Motor neuron (in vitro differentiated cells): ENCODE measurements around the gene OR1S1. TPM values are rescaled to one million over a fixed set of nuclear protein-coding genes. Genes with fewer than 3 reads are reported as not detected.
A peak's percentile ranks its signal among the peaks of the same experiment; 100 is the strongest.

ENCODE experiments used
- ATAC-seq, 8 experiments: fragments of 200-7000 bp; cut with Tn5 transposase; replicated peaks in 6 of 8; 2 replicates each; pipeline ENCODE4 v1.8.0; 2021; ENCODE audit warnings: mild to moderate bottlenecking in 8 of 8, moderate library complexity in 8 of 8
- H3K27ac ChIP-seq, 2 donors: fragments of 250-450 bp; sonication (Bioruptor Pico); 2 replicates each; pipeline ENCODE4 v1.9.0; 2021; ENCODE audit warnings: antibody characterized with exemption in 2 of 2, mild to moderate bottlenecking in 2 of 2, moderate library complexity in 1 of 2
- H3K4me1 ChIP-seq, 2 donors: fragments of 250-450 bp; sonication (Bioruptor Pico); replicated peaks in 1 of 2; 2 replicates each; pipeline ENCODE4 v1.6.1; 2021; ENCODE audit warnings: antibody characterized with exemption in 2 of 2, mild to moderate bottlenecking in 2 of 2, moderate library complexity in 1 of 2
- H3K4me3 ChIP-seq, 5 donors: fragments of 250-450 bp; sonication (Bioruptor Pico); 2 replicates each; pipeline ENCODE4 v1.9.0; 2021; ENCODE audit warnings: antibody characterized with exemption in 5 of 5, mild to moderate bottlenecking in 5 of 5, moderate library complexity in 4 of 5
- WGBS, 10 experiments: fragments of 450-650 bp; shearing (Covaris generic); methylation state at CpG; one replicate each; pipeline ENCODE4 v1.0.0; 2022; 5-methylcytosine and 5-hydroxymethylcytosine counted together
- in situ Hi-C, 9 experiments: fragments of 400-800 bp; cut with MboI; loops; one replicate each; pipeline ENCODE4 v1.15.0; 2021; ENCODE audit warnings: low sequenced_read_pairs in 9 of 9, low pct_unique_long_range_greater_than_20kb in 2 of 9; ENCODE audit not compliant: unreplicated experiment in 9 of 9
- total RNA-seq, 8 experiments: library from RNA; unstranded; fragments of 300-600 nt; gene quantifications; 2 replicates each; pipeline versions ENCODE4 v1.2.3 to v1.2.4, GENCODE V29; 2022

The OR1S1 gene
- total RNA-seq, 8 experiments from 2014 or later, result 0.71 TPM; not detected in 7

DNA sequence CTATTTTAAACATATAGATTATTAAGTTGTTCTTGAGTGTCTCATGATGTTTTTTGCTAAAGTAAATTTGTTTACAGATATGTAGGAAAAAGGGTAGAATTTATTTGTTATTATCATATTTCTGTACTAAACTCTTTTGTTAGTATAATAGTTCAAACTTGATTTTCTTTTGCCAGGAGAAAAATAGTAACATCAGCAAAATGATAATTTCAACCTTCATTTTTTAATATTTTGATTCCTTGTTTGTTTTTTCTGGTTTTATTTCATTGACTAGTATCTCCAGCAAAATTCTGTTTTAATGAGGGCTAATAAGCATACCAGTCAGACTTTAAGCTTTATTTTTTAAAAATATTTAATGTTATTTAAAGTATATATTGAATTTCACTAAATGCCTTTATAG is 4.0 kb downstream of the OR1S1 start:
- H3K4me1 ChIP-seq, result peaks cover 2 to 3% of the 10 kb centered on the region in 2 donors
- in situ Hi-C loops, result no loop called here
- ATAC-seq, result no peak
- no peak overlapping the region for H3K27ac ChIP-seq
- H3K4me3 ChIP-seq, result no peak overlapping the region

DNA sequence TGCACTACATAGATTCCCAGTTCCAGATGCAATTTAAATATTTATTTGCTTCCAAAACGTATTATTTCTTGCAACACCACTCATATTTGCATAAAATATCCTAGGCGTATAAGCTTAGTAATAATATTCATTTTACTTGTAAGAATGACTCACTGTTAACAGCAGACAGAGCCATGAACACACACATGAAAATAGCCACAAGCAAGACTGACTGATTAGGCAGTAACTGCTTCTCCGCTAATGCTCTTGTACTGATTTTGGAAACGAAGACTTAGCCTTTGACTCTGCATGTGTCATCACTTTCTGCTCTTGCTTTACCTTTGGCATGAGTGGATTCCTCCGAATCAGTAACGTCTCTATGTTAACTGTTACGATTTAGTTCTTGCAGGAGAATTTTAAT is 10.2 kb downstream of the OR1S1 start:
- Histone ChIP-seq H3K4me1 (peaks cover 2 to 3% of the 10 kb centered on the region in 2 donors), H3K27ac (no peak overlapping the region), H3K4me3 (no peak overlapping the region)
- ATAC-seq, result peak in 4 of 8 experiments; percentile 76 to 100 (median 99)
- in situ Hi-C loops, result no loop called here
- 0 to 89% (median 70%) methylated on average over 3 to 7 of the region's 7 CpGs for WGBS, 10 experiments

DNA sequence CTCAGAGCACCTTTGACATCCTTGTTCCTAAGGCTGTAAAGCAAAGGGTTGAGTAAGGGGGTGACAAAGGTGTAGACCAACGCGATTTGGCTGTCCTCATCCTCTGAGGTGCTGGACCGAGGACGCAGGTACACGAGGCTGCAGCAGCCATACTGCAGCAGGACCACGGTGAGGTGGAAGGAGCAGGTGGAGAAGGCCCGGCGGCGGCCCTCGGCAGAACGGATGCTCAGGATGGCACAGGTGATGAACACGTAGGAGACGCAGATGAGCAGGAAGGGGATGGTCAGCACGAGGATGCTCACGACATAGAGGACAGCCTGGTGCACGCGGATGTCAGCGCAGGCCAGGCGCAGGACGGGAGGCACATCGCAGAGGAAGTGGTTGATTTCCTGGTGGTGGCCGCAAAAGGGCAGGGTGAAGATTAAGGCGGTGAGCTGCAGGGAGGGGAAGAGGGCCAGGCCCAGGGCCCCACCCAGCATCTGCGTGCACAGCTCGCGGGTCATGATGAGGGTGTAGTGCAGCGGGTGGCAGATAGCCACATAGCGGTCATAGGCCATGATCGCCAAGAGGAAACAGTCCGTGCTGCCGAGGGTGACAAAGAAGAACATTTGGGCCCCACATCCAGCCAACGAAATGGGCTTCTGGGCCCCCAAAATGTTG is 15.6 kb downstream of the OR1S1 start:
- Histone ChIP-seq H3K27ac (no peak overlapping the region), H3K4me3 (no peak overlapping the region), H3K4me1 (no peaks in the 10 kb centered on the region)
- 55 to 98% (median 91%) methylated on average over 4 to 19 of the region's 32 CpGs; no CpG with 5 or more reads in 1 of the 10 experiments for WGBS, 10 experiments
- ATAC-seq, result no peak
- in situ Hi-C loops, result no loop called here

DNA sequence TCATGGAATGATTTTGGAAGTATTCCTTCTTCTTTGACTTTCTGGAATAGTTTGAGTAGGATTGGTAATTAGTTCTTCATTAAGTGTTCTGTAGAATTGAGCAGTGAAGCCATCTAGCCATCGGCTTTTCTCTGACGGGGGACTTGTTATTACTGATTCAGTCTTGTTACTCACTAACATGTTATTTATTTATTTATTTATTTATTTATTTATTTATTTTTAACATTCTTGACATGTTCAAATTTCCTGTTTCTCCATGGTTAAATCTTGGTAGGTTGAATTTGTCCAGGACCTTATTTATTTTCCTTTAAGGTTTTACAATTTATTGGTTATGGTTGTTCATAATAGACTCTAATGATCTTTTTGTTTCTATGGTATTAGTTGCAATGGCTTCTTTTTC is 31.4 kb downstream of the OR1S1 start:
- H3K4me1 ChIP-seq, result no peaks in the 10 kb centered on the region
- in situ Hi-C loops, result no loop called here

DNA sequence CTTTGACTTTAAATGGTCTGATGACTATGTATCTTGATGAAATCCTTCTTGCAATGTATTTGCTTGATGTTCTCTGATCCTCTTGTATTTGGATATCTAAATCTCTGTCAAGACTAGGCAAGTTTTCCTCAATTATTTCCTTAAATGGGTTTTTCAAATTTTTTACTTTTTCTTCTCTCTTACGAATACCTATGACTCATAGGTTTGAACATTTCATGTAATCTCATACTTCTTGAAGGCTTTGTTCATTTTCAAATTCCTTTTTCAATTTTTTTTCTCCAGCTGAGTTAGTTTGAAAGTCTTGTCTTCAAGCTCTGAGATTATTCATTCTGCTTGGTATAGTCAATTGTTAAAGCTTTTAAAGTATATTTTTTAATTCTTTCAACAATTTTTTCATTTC is 42.4 kb downstream of the OR1S1 start:
- H3K4me1 ChIP-seq, result no peaks in the 10 kb centered on the region
- no peak for ATAC-seq
- 0 to 86% (median 50%) methylated on average over 1 of the region's 1 CpG for WGBS, 10 experiments
- in situ Hi-C loops, result no loop called here
- H3K27ac ChIP-seq, result no peak overlapping the region
- no peak overlapping the region for H3K4me3 ChIP-seq

More for the DNA sequence above, 31.4 kb downstream of the OR1S1 start:
- H3K4me3 ChIP-seq, result no peak overlapping the region
- no peak for ATAC-seq
- WGBS, 10 experiments, result 40 to 100% (median 90%) methylated on average over 1 to 2 of the region's 2 CpGs
- no peak overlapping the region for H3K27ac ChIP-seq

DNA sequence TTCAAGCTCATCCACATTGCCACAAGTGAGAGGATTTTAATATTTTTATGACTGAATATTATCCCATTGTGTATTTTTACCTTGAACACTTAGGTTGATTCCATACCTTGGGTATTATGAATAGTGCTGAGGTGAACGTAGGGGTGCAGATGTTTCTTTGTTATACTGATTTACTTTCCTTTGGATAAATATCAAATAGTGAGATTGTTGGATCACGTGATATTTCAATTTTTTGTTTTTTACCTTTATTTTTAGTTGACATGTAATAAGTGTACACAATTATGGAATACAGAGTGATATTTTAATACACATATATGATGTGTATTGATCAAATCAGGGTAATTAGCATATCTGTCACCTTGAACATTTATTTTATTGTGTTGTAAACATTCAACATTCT is 47.5 kb downstream of the OR1S1 start:
- in situ Hi-C loops, result no loop called here
- WGBS, 10 experiments, result 0 to 86% (median 77%) methylated on average over 1 to 2 of the region's 2 CpGs; no CpG with 5 or more reads in 1 of the 10 experiments
- H3K27ac ChIP-seq, result no peak overlapping the region
- ATAC-seq, result no peak
- no peaks in the 10 kb centered on the region for H3K4me1 ChIP-seq
- H3K4me3 ChIP-seq, result no peak overlapping the region

Other genes with a start within 250 kb of the OR1S1 start
- gene OR9Q1, start 188.8 kb upstream of the OR1S1 start, total RNA-seq, result under 1 TPM in 2 of 8 experiments, not detected in 6; 0.09 to 0.33 TPM
- under 1 TPM in 1 of 8 experiments, not detected in 7; 0.38 TPM for gene OR6Q1, start 181.8 kb upstream of the OR1S1 start, total RNA-seq
- gene OR9I1, start 87.2 kb upstream of the OR1S1 start, total RNA-seq, result under 1 TPM in 4 of 8 experiments, not detected in 4; 0.14 to 0.71 (median 0.28) TPM
- under 1 TPM in 2 of 8 experiments, not detected in 6; 0.14 to 0.19 TPM for gene OR9Q2, start 23.6 kb upstream of the OR1S1 start, total RNA-seq
- under 1 TPM in 2 of 8 experiments, not detected in 6; 0.37 to 0.66 TPM for gene OR1S2, start 8.6 kb upstream of the OR1S1 start, total RNA-seq
- gene OR10Q1, start 16.2 kb downstream of the OR1S1 start, total RNA-seq, result 1 to 10 TPM in 1 of 8 experiments, not detected in 7; 1.1 TPM
- under 1 TPM in 1 of 8 experiments, not detected in 7; 0.28 TPM for gene OR10W1, start 55.5 kb downstream of the OR1S1 start, total RNA-seq
- under 1 TPM in 1 of 8 experiments, not detected in 7; 0.52 TPM for gene OR5B17, start 146.3 kb downstream of the OR1S1 start, total RNA-seq
- not detected for gene OR5B3, start 194.2 kb downstream of the OR1S1 start, total RNA-seq
- gene OR5B2, start 215.4 kb downstream of the OR1S1 start, total RNA-seq, result under 1 TPM in 2 of 8 experiments, not detected in 6; 0.08 to 0.71 TPM
- gene OR5B12, start 229.5 kb downstream of the OR1S1 start, total RNA-seq, result under 1 TPM in 1 of 8 experiments, not detected in 7; 0.28 TPM